ENCODE measurements around the gene PACS2. TPM values are rescaled to one million over a fixed set of nuclear protein-coding genes. Genes with fewer than 3 reads are reported as not detected.

The PACS2 gene
- total and polyA plus RNA-seq, 2 experiments from 2014 or later = 41.1 to 54.5 TPM

DNA sequence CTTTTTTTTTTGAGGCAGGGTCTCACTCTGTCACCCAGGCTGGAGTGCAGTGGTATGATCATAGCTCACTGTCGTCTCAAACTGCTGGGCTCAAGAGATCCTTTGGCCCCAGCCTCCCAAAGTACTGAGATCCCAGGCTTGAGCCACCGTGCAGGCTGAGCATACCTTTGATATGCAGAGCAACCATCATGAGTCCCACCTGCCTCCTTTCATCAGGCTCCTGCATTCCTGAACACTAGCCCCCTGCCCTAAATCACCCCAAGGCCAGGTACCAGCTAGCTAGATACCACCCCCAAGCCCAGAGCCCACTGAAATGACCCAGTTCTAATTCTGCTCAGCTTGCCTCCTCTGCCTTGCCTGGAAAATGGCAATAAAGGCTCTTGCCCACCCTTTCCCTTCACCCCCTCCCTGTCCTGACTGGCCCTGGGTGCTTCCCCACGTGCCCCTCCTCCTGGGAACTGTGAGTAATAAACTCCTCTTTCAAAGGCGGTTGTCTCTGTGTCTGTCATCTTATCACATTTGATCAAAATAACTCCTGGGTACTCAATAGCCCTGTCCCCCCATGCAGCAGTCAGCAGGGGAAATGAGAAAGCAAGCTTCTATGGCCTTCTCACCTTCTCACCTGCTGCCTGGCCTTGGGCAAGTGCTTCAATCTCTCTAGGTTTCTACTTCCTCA, 7.4 kb upstream of the PACS2 start:
- Histone ChIP-seq H4K20me1 (ENCODE audit: insufficient read depth, poor library complexity, severe bottlenecking) (no peaks in the 10 kb centered on the region), H3K9me3 (ENCODE audit: low read depth) (no peaks in the 10 kb centered on the region), H3K4me3 (no peak overlapping the region), H3K27ac (no peak overlapping the region), H3K79me2 (no peaks in the 10 kb centered on the region), H3K4me2 (no peak overlapping the region), H3K4me1 (ENCODE audit: insufficient read depth) (no peaks in the 10 kb centered on the region), H2AFZ (no peak overlapping the region), H3K27me3 (no peaks in the 10 kb centered on the region), H3K9me2 (replicated peaks; ENCODE audit: insufficient read depth) (no peaks in the 10 kb centered on the region), H3K36me3 (replicated peaks; ENCODE audit: insufficient read depth, low read depth) (no peaks in the 10 kb centered on the region)
- 62% methylated on average over 4 of the region's 4 CpGs for WGBS (ENCODE audit: low lambda C conversion rate, missing lambda C conversion rate)
- TF ChIP-seq, protein P1, sequence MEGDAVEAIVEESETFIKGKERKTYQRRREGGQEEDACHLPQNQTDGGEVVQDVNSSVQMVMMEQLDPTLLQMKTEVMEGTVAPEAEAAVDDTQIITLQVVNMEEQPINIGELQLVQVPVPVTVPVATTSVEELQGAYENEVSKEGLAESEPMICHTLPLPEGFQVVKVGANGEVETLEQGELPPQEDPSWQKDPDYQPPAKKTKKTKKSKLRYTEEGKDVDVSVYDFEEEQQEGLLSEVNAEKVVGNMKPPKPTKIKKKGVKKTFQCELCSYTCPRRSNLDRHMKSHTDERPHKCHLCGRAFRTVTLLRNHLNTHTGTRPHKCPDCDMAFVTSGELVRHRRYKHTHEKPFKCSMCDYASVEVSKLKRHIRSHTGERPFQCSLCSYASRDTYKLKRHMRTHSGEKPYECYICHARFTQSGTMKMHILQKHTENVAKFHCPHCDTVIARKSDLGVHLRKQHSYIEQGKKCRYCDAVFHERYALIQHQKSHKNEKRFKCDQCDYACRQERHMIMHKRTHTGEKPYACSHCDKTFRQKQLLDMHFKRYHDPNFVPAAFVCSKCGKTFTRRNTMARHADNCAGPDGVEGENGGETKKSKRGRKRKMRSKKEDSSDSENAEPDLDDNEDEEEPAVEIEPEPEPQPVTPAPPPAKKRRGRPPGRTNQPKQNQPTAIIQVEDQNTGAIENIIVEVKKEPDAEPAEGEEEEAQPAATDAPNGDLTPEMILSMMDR (IDR thresholded peaks at IDR 0.05; ENCODE audit: poor library complexity) = no peak
- TF ChIP-seq EZH2phosphoT487 (IDR thresholded peaks at IDR 0.05; ENCODE audit: low read depth, severe bottlenecking, unreplicated experiment) (no peak), EZH2 (IDR thresholded peaks at IDR 0.05; ENCODE audit: borderline replicate concordance) (no peak)
- DNase-seq (ENCODE audit: low spot score) = no peak

DNA sequence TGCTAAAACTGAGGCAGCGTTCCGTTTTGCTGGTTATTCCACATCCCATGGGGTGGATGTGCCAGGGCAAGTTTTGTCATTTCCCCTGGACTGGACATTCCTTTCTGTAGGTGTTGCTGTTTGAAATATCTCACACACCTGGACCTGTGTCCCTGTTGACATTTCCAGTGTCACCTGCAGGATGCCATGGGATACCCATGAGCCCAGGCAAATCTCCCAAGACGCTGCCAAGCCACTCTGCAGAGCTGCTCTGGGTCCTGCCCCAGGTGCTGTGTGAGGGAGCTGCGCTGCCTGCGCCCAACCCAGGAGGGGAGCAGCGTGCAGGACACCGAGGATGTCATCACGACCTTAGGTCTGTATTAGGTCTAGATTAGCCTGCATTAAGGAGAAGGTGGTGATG, 5.2 kb upstream of the PACS2 start:
- 94% methylated on average over 8 of the region's 8 CpGs for WGBS (ENCODE audit: low lambda C conversion rate, missing lambda C conversion rate)
- Histone ChIP-seq H3K79me2 (no peaks in the 10 kb centered on the region), H4K20me1 (ENCODE audit: insufficient read depth, poor library complexity, severe bottlenecking) (no peaks in the 10 kb centered on the region), H3K9me2 (replicated peaks; ENCODE audit: insufficient read depth) (no peaks in the 10 kb centered on the region), H3K4me1 (ENCODE audit: insufficient read depth) (peaks cover 13% of the 10 kb centered on the region), H3K27ac (no peak overlapping the region), H3K36me3 (replicated peaks; ENCODE audit: insufficient read depth, low read depth) (no peaks in the 10 kb centered on the region), H2AFZ (no peak overlapping the region), H3K27me3 (no peaks in the 10 kb centered on the region), H3K4me3 (no peak overlapping the region), H3K4me2 (no peak overlapping the region), H3K9me3 (ENCODE audit: low read depth) (no peaks in the 10 kb centered on the region)
- no peak for TF ChIP-seq EZH2 (IDR thresholded peaks at IDR 0.05; ENCODE audit: borderline replicate concordance)
- no peak for TF ChIP-seq EZH2phosphoT487 (IDR thresholded peaks at IDR 0.05; ENCODE audit: low read depth, severe bottlenecking, unreplicated experiment)
- TF ChIP-seq, protein P1 (IDR thresholded peaks at IDR 0.05; ENCODE audit: poor library complexity) = no peak
- DNase-seq (ENCODE audit: low spot score) = no peak

DNA sequence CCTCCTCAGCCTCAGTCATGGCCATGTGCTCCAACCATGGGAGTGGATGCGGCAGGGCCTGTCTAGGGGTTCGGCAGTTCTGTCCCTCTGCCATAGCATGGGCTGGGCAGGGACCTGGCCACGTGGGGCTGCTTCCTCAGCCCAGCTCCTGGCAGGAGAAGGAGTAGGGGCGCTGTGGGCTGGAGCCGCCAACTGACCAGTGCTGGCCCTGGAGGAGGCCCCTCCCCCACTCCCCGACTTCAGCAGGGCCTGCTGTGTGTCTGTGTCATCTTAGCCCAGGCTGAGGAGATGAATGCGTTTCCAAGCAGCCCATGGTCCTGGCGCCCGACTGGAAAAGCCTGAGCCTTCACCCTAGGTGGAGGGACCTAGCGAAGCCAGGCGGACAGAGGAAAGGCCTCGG, 2.7 kb upstream of the PACS2 start:
- Histone ChIP-seq H2AFZ (no peak overlapping the region), H3K79me2 (peaks cover 18% of the 10 kb centered on the region), H3K4me1 (ENCODE audit: insufficient read depth) (peaks cover 24% of the 10 kb centered on the region), H3K9me2 (replicated peaks; ENCODE audit: insufficient read depth) (no peaks in the 10 kb centered on the region), H3K9me3 (ENCODE audit: low read depth) (no peaks in the 10 kb centered on the region), H3K4me2 (no peak overlapping the region), H3K36me3 (replicated peaks; ENCODE audit: insufficient read depth, low read depth) (no peaks in the 10 kb centered on the region), H3K27me3 (no peaks in the 10 kb centered on the region), H3K4me3 (no peak overlapping the region), H3K27ac (no peak overlapping the region), H4K20me1 (ENCODE audit: insufficient read depth, poor library complexity, severe bottlenecking) (peaks cover 14% of the 10 kb centered on the region)
- DNase-seq (ENCODE audit: low spot score) = no peak
- TF ChIP-seq EZH2 (IDR thresholded peaks at IDR 0.05; ENCODE audit: borderline replicate concordance) (no peak), EZH2phosphoT487 (IDR thresholded peaks at IDR 0.05; ENCODE audit: low read depth, severe bottlenecking, unreplicated experiment) (no peak)
- TF ChIP-seq, protein P1 (IDR thresholded peaks at IDR 0.05; ENCODE audit: poor library complexity) = no peak
- WGBS (ENCODE audit: low lambda C conversion rate, missing lambda C conversion rate) = 52% methylated on average over 12 of the region's 12 CpGs
